Endothelial cell of umbilical vein (primary cell): ENCODE data around the gene TNFRSF4. TPM values are rescaled to one million over a fixed set of nuclear protein-coding genes. Genes with fewer than 3 reads are reported as not detected.

Experiments used
- BruUV-seq: library from RNA; stranded (reverse); fragments of 400-500 nt; replicated peaks from 2 replicates; lab custom pipeline; 2021; lab: Mats Ljungman, UMichigan
- CTCF ChIA-PET: fragments of 300-600, 350-600 bp; sonication (Branson Sonifier 250); formaldehyde crosslinking; loops from one replicate; lab custom pipeline; 2021; ENCODE audit warnings: antibody characterized with exemption, inconsistent platforms; lab: Charles Lee
- POLR2A ChIA-PET: fragments of 300-600, 350-600 bp; sonication (Branson Sonifier 250); formaldehyde crosslinking; loops from one replicate; lab custom pipeline; 2021; ENCODE audit warnings: antibody characterized with exemption, inconsistent platforms; lab: Charles Lee
- DNase-seq: peaks from one replicate; pipeline ENCODE4 v3.0.0-alpha.2; 2011; ENCODE audit warnings: low read depth, low spot score
- FAIRE-seq: peaks from 2 replicates; lab custom pipeline; 2011; peaks lifted over from hg19 to GRCh38; lab: Jason Lieb, UNC
- H2AFZ ChIP-seq: 2 replicates; pipeline ENCODE4 v1.6.0; 2012; ENCODE audit warnings: low read depth, low read length, control low read depth, inconsistent platforms
- H3K27ac ChIP-seq: 2 replicates; pipeline ENCODE4 v1.5.1; 2011; ENCODE audit warnings: low read depth, mild to moderate bottlenecking, control low read depth, low read length, moderate library complexity; ENCODE audit not compliant: insufficient read depth
- H3K27me3 ChIP-seq, 2 experiments: 2 replicates each; pipeline versions ENCODE4 v1.6.0 to v1.6.1; 2011; ENCODE audit warnings: low read length in 2 of 2, mixed read lengths in 1 of 2; ENCODE audit not compliant: control insufficient read depth in 2 of 2, insufficient read depth in 2 of 2
- H3K36me3 ChIP-seq, 2 experiments: 2 replicates in 1 of 2; 3 replicates in 1 of 2; pipeline ENCODE4 v1.5.1; 2011; ENCODE audit warnings: low read length in 2 of 2, mild to moderate bottlenecking in 1 of 2, moderate library complexity in 1 of 2; ENCODE audit not compliant: control insufficient read depth in 2 of 2, insufficient read depth in 2 of 2; ENCODE audit errors: extremely low read depth in 1 of 2
- H3K4me1 ChIP-seq: 3 replicates; pipeline ENCODE4 v1.5.1; 2011; ENCODE audit warnings: mild to moderate bottlenecking, low read length; ENCODE audit not compliant: control insufficient read depth, insufficient read depth; ENCODE audit errors: extremely low read depth
- H3K4me2 ChIP-seq: 2 replicates; pipeline ENCODE4 v1.6.1; 2011; ENCODE audit warnings: low read length, control low read depth, mixed read lengths; ENCODE audit not compliant: insufficient read depth
- H3K4me3 ChIP-seq, 3 experiments: fragments of 200-600 bp in 1 of 3; sonication (generic), shearing (Covaris generic) in 1 of 3; replicated peaks in 1 of 3; 2 replicates each; pipeline ENCODE4 v1.5.1; 2011 to 2016; ENCODE audit warnings: control low read depth in 3 of 3, low read length in 3 of 3, mild to moderate bottlenecking in 2 of 3, inconsistent platforms in 1 of 3, low read depth in 1 of 3, moderate library complexity in 1 of 3; ENCODE audit not compliant: insufficient read depth in 1 of 3
- H3K79me2 ChIP-seq: 2 replicates; pipeline ENCODE4 v1.6.0; 2012; ENCODE audit warnings: low read length, inconsistent platforms; ENCODE audit not compliant: control insufficient read depth, insufficient read depth
- H3K9ac ChIP-seq: replicated peaks from 2 replicates; pipeline ENCODE3; 2011; ENCODE audit warnings: low read length, control low read depth; ENCODE audit not compliant: insufficient read depth; ENCODE audit errors: extremely low read depth
- H3K9me1 ChIP-seq: replicated peaks from 3 replicates; pipeline ENCODE4 v1.6.0; 2011; ENCODE audit warnings: mild to moderate bottlenecking, low read length; ENCODE audit not compliant: control insufficient read depth, insufficient read depth; ENCODE audit errors: extremely low read depth
- H3K9me3 ChIP-seq: replicated peaks from 2 replicates; pipeline ENCODE4 v1.5.1; 2012; ENCODE audit warnings: low read length, inconsistent platforms; ENCODE audit not compliant: control insufficient read depth, insufficient read depth
- H4K20me1 ChIP-seq: replicated peaks from 2 replicates; pipeline ENCODE3; 2011; ENCODE audit warnings: mild to moderate bottlenecking, low read length; ENCODE audit not compliant: control insufficient read depth, insufficient read depth; ENCODE audit errors: extremely low read depth
- EZH2 ChIP-seq: IDR thresholded peaks from 2 replicates; pipeline ENCODE4 v1.6.1; 2012; ENCODE audit warnings: borderline replicate concordance, low read depth, mild to moderate bottlenecking, moderate library complexity, low read length, inconsistent platforms; ENCODE audit not compliant: severe bottlenecking
- FOS ChIP-seq: IDR thresholded peaks from 2 replicates; pipeline ENCODE4 v1.6.1; 2011; ENCODE audit warnings: mild to moderate bottlenecking, low read length, moderate library complexity, borderline replicate concordance; ENCODE audit not compliant: insufficient read depth
- GATA2 ChIP-seq: IDR thresholded peaks from 2 replicates; pipeline ENCODE4 v1.7.0; 2011; ENCODE audit warnings: low read depth, mild to moderate bottlenecking, moderate library complexity, mixed read lengths, low read length; ENCODE audit not compliant: insufficient read length, insufficient read depth
- JUN ChIP-seq: IDR thresholded peaks from 2 replicates; pipeline ENCODE4 v1.6.1; 2011; ENCODE audit warnings: borderline replicate concordance, low read depth; ENCODE audit not compliant: insufficient read length, insufficient read depth
- MYC ChIP-seq: IDR thresholded peaks from one replicate; pipeline ENCODE4 v1.6.1; 2011; ENCODE audit warnings: mild to moderate bottlenecking, low read depth, low read length
- POLR2AphosphoS5 ChIP-seq: IDR thresholded peaks from 2 replicates; pipeline ENCODE4 v1.6.1; 2012; ENCODE audit warnings: low read depth, mild to moderate bottlenecking, control low read depth, low read length, moderate library complexity; ENCODE audit not compliant: insufficient read depth
- dilution Hi-C: fragments of 300-500 bp; cut with MboI; formaldehyde crosslinking; loops from one replicate; pipeline ENCODE4 v1.15.0; 2019; ENCODE audit warnings: low sequenced_read_pairs; ENCODE audit not compliant: extremely low pct_ligation_motif_present
- intact Hi-C: fragments of 100-400 bp; cut with micrococcal nuclease; formaldehyde crosslinking; loops from one replicate; pipeline ENCODE4 v1.10.0; 2022
- polyA plus RNA-seq, 4 experiments: library from polyadenylated mRNA; depleted of rRNA in 3 of 4; stranded (reverse) in 3 of 4; unstranded in 1 of 4; fragments of >200 nt; gene quantifications; 2 replicates each; pipeline versions ENCODE4 v1.2.1 to v1.2.3, GENCODE V29; 2011 to 2012; ENCODE audit warnings: missing spikeins in 1 of 4
- total RNA-seq: library from RNA; stranded (reverse); gene quantifications from 2 replicates; pipeline ENCODE4 v1.2.3, GENCODE V29; 2021
- TF ChIP-seq, protein P1 (sequence below), 2 donors: IDR thresholded peaks; 1 replicate in 1 of 2; 2 replicates in 1 of 2; pipeline ENCODE4 v1.5.1; 2011; ENCODE audit warnings: low read length in 2 of 2, mild to moderate bottlenecking in 2 of 2, moderate library complexity in 2 of 2, control low read depth in 1 of 2, inconsistent platforms in 1 of 2, low read depth in 1 of 2; ENCODE audit not compliant: insufficient read depth in 1 of 2; ENCODE audit errors: extremely low read depth in 1 of 2
- TF ChIP-seq, protein P2 (sequence below): IDR thresholded peaks from 2 replicates; pipeline ENCODE4 v1.6.1; 2011; ENCODE audit not compliant: insufficient read depth, insufficient read length

TNFRSF4 gene
- total and polyA plus RNA-seq, 2 donors (not counting 3 experiments of a cell fraction or from before 2014, with no cell fraction given), result 0.55 to 1.5 TPM

DNA sequence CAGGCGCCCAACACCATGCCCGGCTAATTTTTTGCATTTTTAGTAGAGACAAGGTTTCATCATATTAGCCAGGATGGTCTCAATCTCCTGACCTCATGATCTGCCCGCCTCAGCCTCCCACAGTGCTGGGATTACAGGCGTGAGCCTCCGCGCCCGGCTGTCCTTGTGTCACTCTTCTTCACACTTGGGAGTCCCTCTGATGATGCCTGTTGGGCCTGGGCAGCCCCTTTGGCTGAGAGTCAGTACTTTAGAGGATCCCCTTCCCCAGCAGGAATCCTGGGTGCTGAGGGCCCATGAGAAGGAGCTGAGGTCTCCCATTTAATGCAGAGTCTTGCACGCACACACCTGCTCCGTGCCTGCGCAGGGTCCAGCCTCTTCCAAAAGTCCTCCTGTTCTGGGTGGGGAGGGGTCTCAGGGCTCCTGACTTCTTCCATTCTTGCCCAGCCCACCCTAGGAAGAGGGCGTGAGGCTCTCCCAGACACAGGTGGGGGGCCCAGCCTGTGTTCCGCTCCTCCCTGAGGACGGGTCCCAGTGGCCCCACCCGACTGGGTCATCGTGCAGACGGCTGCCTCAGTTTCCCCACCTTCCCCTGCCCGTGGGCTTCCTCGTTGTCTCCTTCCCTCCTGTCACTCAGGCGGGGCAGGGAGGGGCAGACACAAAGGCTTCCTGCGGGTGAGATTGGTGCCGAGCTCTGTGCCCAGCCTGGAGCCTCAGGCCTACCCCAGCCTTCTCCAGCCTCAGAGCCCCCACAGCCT, 36.3 kb downstream of the TNFRSF4 start:
- Histone ChIP-seq H3K27ac (no peak overlapping the region), H3K27me3 (peaks cover 16% of the 10 kb centered on the region in 2 experiments), H4K20me1 (no peaks in the 10 kb centered on the region), H3K4me2 (no peak overlapping the region), H3K9me3 (no peaks in the 10 kb centered on the region), H3K4me1 (no peaks in the 10 kb centered on the region), H3K4me3 (no peak overlapping the region), H3K79me2 (no peaks in the 10 kb centered on the region), H3K9me1 (no peaks in the 10 kb centered on the region), H3K9ac (no peak overlapping the region), H2AFZ (no peak overlapping the region), H3K36me3 (no peaks in the 10 kb centered on the region)
- TF ChIP-seq POLR2AphosphoS5 (no peak), EZH2 (no peak), GATA2 (no peak), FOS (no peak), JUN (no peak), MYC (no peak)
- TF ChIP-seq, protein P1, sequence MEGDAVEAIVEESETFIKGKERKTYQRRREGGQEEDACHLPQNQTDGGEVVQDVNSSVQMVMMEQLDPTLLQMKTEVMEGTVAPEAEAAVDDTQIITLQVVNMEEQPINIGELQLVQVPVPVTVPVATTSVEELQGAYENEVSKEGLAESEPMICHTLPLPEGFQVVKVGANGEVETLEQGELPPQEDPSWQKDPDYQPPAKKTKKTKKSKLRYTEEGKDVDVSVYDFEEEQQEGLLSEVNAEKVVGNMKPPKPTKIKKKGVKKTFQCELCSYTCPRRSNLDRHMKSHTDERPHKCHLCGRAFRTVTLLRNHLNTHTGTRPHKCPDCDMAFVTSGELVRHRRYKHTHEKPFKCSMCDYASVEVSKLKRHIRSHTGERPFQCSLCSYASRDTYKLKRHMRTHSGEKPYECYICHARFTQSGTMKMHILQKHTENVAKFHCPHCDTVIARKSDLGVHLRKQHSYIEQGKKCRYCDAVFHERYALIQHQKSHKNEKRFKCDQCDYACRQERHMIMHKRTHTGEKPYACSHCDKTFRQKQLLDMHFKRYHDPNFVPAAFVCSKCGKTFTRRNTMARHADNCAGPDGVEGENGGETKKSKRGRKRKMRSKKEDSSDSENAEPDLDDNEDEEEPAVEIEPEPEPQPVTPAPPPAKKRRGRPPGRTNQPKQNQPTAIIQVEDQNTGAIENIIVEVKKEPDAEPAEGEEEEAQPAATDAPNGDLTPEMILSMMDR (IDR thresholded peaks at IDR 0.05; ENCODE audit: extremely low read depth in 1 of 2, insufficient read depth in 1 of 2, low read depth in 1 of 2, low read length in 2 of 2), result no peak
- TF ChIP-seq, protein P2, sequence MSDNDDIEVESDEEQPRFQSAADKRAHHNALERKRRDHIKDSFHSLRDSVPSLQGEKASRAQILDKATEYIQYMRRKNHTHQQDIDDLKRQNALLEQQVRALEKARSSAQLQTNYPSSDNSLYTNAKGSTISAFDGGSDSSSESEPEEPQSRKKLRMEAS, result no peak
- dilution Hi-C loops, result no loop called here
- intact Hi-C loops, result no loop called here
- ChIA-PET POLR2A (no interaction called here), CTCF (interaction anchor here (0.6 kb wide), 1 partner anchor 9 kb away, joined by 7 read pairs; no protein-coding TSS in a partner anchor)
- no TSS peak for BruUV-seq
- no peak for DNase-seq
- no peak for FAIRE-seq
